ENCODE measurements around the gene RCAN1. TPM values are rescaled to one million over a fixed set of nuclear protein-coding genes. Genes with fewer than 3 reads are reported as not detected.

The RCAN1 gene
- total RNA-seq, 1 donor from 2014 or later: 9.1 TPM

DNA sequence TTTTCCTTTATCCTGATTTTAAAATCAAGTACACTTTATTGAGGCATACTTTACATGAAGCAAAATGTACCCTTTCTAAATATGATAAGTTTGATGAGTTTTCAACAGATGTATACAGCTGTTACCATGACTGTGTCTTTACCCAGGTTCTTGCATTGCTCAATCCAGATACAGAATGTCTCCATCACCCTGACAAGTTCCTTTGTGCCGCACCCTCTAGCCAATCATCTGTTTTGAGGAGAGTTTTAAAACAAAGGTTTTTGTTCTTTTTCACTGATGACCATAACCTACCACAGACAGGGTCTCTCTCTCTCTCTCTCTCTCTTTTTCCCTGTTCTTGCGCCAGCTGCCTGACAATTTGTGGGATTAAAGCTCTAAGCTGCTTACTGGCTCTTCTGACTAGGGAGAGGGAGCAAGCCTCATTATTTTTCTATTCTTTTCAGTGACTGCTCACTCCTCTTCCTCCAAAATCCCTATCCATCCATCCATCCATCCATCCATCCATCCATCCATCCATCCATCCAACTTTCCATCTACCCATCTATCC, 101.7 kb downstream of the RCAN1 start:
- H3K4me1 Mint-ChIP-seq (ENCODE audit: unreplicated experiment): peaks cover 15% of the 10 kb centered on the region
- no peak for DNase-seq (ENCODE audit: low spot score)
- H3K27me3 Mint-ChIP-seq (ENCODE audit: unreplicated experiment): no peaks in the 10 kb centered on the region
- H3K9me3 Mint-ChIP-seq (ENCODE audit: unreplicated experiment): no peaks in the 10 kb centered on the region
- H3K4me3 Mint-ChIP-seq (ENCODE audit: unreplicated experiment): no peak overlapping the region
- TF ChIP-seq, protein P1, sequence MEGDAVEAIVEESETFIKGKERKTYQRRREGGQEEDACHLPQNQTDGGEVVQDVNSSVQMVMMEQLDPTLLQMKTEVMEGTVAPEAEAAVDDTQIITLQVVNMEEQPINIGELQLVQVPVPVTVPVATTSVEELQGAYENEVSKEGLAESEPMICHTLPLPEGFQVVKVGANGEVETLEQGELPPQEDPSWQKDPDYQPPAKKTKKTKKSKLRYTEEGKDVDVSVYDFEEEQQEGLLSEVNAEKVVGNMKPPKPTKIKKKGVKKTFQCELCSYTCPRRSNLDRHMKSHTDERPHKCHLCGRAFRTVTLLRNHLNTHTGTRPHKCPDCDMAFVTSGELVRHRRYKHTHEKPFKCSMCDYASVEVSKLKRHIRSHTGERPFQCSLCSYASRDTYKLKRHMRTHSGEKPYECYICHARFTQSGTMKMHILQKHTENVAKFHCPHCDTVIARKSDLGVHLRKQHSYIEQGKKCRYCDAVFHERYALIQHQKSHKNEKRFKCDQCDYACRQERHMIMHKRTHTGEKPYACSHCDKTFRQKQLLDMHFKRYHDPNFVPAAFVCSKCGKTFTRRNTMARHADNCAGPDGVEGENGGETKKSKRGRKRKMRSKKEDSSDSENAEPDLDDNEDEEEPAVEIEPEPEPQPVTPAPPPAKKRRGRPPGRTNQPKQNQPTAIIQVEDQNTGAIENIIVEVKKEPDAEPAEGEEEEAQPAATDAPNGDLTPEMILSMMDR (IDR thresholded peaks at IDR 0.05; ENCODE audit: unreplicated experiment): no peak
- peak overlapping the region; percentile 13 for H3K27ac Mint-ChIP-seq (ENCODE audit: unreplicated experiment)
- peaks cover 5% of the 10 kb centered on the region for H3K36me3 Mint-ChIP-seq (ENCODE audit: low read depth, unreplicated experiment)

DNA sequence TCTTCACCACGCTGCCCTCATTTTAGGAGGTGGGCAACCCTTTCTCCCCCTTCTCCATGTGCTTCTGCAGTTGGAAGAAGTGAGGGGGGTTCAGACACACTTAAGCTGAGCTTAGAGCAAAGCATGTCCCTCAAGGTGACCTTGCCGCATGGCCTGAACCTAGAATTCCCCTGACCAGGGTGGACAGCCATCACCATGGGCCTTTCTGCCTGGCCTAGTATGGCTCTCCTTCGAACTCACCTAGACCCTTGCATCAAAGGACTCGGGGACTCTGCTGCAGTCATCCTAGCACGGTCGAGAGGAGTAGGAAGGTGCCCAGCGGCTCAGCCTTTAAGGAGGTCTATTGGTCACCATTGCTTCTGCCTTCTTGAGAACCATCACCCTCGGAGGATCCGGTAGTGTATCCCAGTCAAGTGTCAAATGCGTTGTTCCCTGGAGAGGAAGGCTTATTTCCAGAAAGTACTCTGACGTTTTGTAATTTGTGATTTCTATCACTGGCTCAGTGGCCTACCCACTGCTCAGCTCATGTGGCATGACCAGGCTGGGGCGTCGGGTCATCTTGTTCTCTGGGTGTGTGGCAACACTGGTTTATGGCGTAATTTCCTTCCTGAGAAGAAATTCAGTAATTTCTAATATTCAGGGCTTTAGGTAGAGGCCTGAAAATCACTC, 103.0 kb downstream of the RCAN1 start, which contains the start of gene KCNE1:
KCNE1 (minus strand) TSS at position 424 of the 669 bp plus-strand sequence. CDS start 62,576 bp downstream, outside the sequence.
- Mint-ChIP-seq H3K4me3 (ENCODE audit: unreplicated experiment) (no peak within 1 kb of the TSS), H3K27me3 (ENCODE audit: unreplicated experiment) (no peaks in the 10 kb centered on the region), H3K36me3 (ENCODE audit: low read depth, unreplicated experiment) (no peaks in the 10 kb centered on the region), H3K9me3 (ENCODE audit: unreplicated experiment) (no peaks in the 10 kb centered on the region), H3K27ac (ENCODE audit: unreplicated experiment) (no peak within 1 kb of the TSS), H3K4me1 (ENCODE audit: unreplicated experiment) (peaks cover 2% of the 10 kb centered on the region)
- no peak for DNase-seq (ENCODE audit: low spot score)
- TF ChIP-seq, protein P1 (IDR thresholded peaks at IDR 0.05; ENCODE audit: unreplicated experiment): no peak

DNA sequence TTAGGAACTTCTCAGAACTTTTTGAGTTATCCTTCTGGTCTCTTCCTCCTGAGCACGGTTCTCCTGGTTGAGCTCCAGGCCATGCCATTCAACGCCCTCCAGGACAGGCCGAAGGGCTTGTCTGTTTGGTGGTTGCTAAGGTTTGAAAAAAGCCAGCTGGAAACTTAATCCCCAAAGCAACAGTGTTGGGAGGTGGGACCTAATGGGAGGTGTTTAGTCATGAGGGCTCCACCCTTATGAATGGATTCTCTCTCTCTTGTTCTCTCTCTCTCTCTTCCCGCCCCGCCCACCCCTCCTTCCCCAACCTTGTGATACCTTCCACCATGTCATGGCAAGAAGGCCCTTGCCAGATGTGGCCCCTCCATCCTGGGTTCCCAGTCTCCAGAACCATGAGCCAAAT, 103.7 kb downstream of the RCAN1 start:
- Mint-ChIP-seq H3K27me3 (ENCODE audit: unreplicated experiment) (no peaks in the 10 kb centered on the region), H3K4me3 (ENCODE audit: unreplicated experiment) (no peak overlapping the region), H3K36me3 (ENCODE audit: low read depth, unreplicated experiment) (no peaks in the 10 kb centered on the region), H3K27ac (ENCODE audit: unreplicated experiment) (no peak overlapping the region), H3K4me1 (ENCODE audit: unreplicated experiment) (no peaks in the 10 kb centered on the region), H3K9me3 (ENCODE audit: unreplicated experiment) (no peaks in the 10 kb centered on the region)
- TF ChIP-seq, protein P1 (IDR thresholded peaks at IDR 0.05; ENCODE audit: unreplicated experiment): no peak
- no peak for DNase-seq (ENCODE audit: low spot score)

DNA sequence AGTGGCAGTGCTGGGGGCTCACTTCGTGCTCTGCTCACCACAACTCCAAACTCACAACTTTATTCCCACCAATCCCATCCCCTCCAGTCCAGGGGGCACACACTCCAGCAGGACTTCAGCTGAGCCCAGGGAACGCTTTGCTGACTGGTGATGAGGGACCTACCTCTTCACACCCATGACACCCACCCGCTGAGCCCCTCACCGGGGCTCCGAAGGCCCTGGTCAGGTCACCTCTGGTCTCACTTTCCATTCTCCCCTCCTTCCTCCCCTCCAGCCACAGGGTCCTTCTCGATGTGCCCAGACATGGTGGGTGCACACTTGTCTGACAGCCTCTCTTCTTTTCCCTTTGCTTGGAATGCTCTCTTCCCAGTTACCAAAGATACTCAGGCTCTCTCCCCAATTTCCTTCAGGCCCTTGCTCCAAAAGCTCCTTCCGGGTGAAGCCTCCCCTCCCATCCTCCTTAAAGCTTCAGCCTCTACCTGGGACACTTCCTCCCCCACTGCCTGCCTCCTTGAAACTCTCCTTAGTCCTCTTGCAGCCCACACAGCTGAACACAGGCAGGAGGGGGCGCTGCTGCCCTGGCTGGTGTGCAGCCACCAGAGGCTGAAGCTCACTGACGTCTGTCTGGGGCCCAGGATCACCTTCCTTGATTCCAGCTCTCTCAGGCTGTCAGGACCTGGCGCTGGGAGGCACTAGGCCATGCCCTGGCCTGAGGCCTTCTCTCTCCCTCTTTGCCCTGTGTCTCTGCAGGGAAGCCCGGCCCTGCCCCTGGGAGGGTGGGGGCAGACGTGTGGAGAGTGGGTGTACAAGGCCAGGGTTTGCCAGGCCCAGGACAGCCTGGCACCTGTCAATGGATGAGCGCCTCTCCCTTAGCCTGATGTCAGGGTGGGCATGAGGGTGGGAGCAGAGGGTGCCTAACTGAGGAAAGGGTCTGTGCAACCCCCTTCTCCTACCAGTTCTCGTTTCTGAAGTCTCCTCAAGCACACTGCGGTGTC, 104.5 kb downstream of the RCAN1 start:
- Mint-ChIP-seq H3K27ac (ENCODE audit: unreplicated experiment) (no peak overlapping the region), H3K27me3 (ENCODE audit: unreplicated experiment) (no peaks in the 10 kb centered on the region), H3K9me3 (ENCODE audit: unreplicated experiment) (no peaks in the 10 kb centered on the region), H3K4me3 (ENCODE audit: unreplicated experiment) (no peak overlapping the region), H3K4me1 (ENCODE audit: unreplicated experiment) (no peaks in the 10 kb centered on the region), H3K36me3 (ENCODE audit: low read depth, unreplicated experiment) (no peaks in the 10 kb centered on the region)
- peak; percentile 88 for DNase-seq (ENCODE audit: low spot score)
- TF ChIP-seq, protein P1 (IDR thresholded peaks at IDR 0.05; ENCODE audit: unreplicated experiment): peak; percentile 60
